Activated CD8-positive, alpha-beta memory T cell treated with anti-CD3 and anti-CD28 coated beads, Interleukin-2, amount 50 U/mL, for 24 hours (primary cell): ENCODE measurements around the gene COQ8A.

Experiments
- DNase-seq: peaks from one replicate; pipeline ENCODE4 v3.0.0-alpha.2; 2020; ENCODE audit errors: extremely low read depth

Gene COQ8A

GRCh38 chr1:226940029-226940805 is at the start of gene COQ8A:
Gene COQ8A (plus strand): TSS chr1:226940294. CDS start chr1:226961386, 21,092 bp downstream.
- peak; percentile 95 for DNase-seq

- DNase-seq = no peak
Observed at GRCh38 chr1:226890331-226891108, 49.6 kb upstream of the COQ8A start.

- no peak for DNase-seq
Observed at GRCh38 chr1:226891346-226891745, 48.7 kb upstream of the COQ8A start.

GRCh38 chr1:226891846-226892523 is 48.1 kb upstream of the COQ8A start:
- DNase-seq = no peak

GRCh38 chr1:226892524-226892875 is 47.6 kb upstream of the COQ8A start:
- no peak for DNase-seq

GRCh38 chr1:226893936-226894335 is 46.2 kb upstream of the COQ8A start:
- no peak for DNase-seq

GRCh38 chr1:226894826-226895225 is 45.3 kb upstream of the COQ8A start:
- no peak for DNase-seq

- DNase-seq = no peak
Observed at GRCh38 chr1:226895644-226896043, 44.5 kb upstream of the COQ8A start.

GRCh38 chr1:226898246-226898645 is 41.8 kb upstream of the COQ8A start:
- DNase-seq = no peak

GRCh38 chr1:226901421-226901820 is 38.7 kb upstream of the COQ8A start:
- DNase-seq = no peak

GRCh38 chr1:226902601-226903000 is 37.5 kb upstream of the COQ8A start:
- DNase-seq = no peak

- DNase-seq = no peak
Observed at GRCh38 chr1:226903819-226904716, 36.0 kb upstream of the COQ8A start.

GRCh38 chr1:226904772-226905171 is 35.3 kb upstream of the COQ8A start:
- DNase-seq = no peak

GRCh38 chr1:226908419-226908818 is 31.7 kb upstream of the COQ8A start:
- DNase-seq = no peak

- DNase-seq = no peak
Observed at GRCh38 chr1:226908913-226909312, 31.2 kb upstream of the COQ8A start.

- no peak for DNase-seq
Observed at GRCh38 chr1:226912587-226913176, 27.4 kb upstream of the COQ8A start.

GRCh38 chr1:226915672-226915995 is 24.5 kb upstream of the COQ8A start:
- DNase-seq = no peak

GRCh38 chr1:226916497-226916896 is 23.6 kb upstream of the COQ8A start:
- no peak for DNase-seq

GRCh38 chr1:226919587-226919986 is 20.5 kb upstream of the COQ8A start:
- no peak for DNase-seq

GRCh38 chr1:226919995-226920394 is 20.1 kb upstream of the COQ8A start:
- DNase-seq = no peak

- no peak for DNase-seq
Observed at GRCh38 chr1:226920446-226920894, 19.6 kb upstream of the COQ8A start.
